Germinal center (tissue), 1 donor: ENCODE measurements around the gene SRSF2.
"Not testable (repeated sequence)": the region's sequence is repeated elsewhere in the genome, so short reads cannot be mapped to it uniquely, and the experiment has no call there.

ENCODE experiments used
- DNase-seq: peaks from one replicate; pipeline ENCODE4 v3.0.0; 2012; ENCODE audit warnings: mixed read lengths, low spot score

The SRSF2 gene

DNA sequence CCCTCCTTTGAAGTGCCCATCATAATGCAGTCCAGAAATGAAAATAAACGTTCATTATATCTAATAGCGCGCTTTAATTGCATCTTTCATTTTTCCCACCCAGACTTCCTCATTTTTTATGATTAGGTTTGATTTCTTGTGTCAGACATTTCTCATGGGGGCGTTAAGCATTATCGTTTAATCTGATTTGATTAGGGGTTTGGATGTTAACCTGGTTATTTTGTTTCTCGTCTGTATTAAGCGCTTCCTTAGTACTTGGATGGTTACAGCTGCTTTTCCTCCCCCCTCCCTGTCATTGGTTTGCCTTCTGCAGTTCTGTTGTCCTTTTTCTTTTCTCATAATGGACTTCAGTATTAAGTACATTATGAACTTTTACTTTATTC lies 1.3 kb upstream of the SRSF2 start:
- no peak for DNase-seq

DNA sequence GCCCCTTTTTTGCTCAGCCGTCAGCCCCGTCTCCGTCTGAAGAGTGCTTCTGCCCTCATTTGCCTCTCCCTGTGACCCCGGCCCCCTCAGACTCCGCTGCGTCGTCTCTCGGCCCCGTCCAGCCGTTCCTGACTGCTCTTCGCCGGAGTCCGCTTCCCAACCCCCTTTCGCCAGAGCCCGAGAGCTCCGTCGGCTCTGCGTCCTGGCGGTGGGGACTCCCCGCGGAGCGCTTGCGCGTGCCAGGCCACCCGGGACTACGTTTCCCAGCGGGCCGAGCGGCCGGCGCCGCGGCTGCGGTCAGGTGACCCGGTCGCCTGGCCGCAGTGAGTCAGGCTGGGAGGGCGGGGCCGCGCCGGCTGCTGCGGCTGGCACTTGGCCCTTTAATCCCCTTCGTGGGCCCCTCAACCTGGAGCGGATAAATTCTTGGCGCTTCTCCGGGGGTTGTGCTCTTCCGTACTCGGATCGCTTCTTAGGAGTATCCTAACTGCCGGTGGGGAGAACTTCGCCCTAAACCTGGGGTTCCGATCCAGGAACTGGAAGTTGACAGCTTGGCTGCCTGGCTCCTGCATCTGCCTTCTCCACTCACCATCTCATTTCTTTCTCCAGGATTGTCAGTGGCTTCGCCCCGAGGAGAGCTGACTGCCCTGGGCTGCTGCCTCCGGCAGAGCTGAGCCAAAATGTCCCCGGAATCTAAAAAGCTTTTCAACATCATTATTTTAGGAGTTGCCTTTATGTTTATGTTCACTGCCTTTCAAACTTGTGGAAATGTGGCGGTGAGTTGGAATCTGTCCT lies 741 bp upstream of the SRSF2 start, which contains the start of gene MFSD11:
MFSD11 (plus strand) TSS at position 444 of the 792 bp plus-strand sequence; CDS start at position 678, 234 bp downstream.
- DNase-seq, result peak; percentile 95

DNA sequence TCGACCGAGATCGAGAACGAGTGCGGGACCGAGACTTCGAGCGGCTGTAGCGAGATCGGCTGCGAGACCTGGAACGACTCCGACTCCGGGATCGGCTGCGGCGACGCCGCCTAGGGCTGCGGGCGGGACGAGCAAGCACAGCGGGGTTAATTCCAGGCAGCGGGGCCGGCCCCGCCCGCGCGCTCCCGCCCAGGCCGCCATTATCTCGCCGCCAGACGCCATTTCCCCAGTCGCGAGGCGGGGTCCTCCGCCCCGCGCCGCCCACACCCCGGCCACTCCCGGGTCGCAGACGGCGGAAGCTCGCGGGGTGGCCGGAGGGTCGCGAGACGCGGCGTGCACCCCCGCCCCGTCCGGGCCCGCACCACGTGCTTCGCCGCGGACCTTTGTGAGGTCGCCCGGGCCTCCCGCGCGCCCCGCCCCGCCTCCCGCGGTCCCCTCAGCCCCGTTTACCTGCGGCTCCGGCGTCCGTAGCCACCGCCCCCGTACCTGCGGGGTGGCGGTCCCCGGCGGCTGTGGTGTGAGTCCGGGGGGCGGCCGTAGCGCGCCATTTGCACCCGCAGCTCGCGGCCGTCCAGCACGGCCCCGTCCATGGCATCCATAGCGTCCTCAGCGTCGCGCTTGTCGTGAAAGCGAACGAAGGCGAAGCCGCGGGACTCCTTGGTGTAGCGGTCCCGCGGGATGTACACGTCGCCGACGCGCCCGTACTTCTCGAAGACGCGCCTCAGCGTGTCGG lies 616 bp downstream of the SRSF2 start:
- peak; percentile 59 for DNase-seq

DNA sequence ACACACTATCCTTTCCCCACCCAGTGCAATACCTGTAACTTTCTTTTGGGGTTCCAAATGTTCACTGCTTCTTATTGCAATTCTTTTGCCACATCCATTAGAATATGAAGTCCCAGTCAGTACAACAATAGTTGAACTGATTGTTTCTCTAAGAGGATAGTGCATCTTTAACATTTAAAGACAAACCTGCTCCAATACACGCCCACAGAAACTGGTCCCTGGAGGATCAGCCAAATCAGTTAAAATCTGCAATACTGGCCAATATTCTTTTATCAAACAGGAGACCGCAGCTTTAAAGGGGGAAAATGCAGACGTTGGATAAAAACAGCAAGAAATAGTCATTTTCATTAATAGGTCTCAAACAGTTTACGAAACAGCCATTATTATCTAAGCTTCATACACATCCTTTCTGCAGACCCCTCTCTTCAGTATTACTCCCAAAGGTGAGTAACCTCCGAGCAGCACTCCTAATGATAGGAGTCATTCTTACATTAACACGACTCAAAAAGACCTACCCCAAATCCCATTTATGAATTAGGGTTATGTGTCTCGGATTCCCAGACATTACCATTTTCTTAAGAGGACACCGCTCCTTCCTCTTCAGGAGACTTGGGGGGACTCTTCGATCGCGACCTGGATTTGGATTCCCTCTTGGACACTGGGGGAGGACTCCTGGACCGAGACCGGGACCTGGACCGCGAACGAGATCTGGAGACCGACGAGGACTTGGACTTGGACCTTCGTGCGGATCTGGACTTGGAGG lies 1.4 kb downstream of the SRSF2 start:
- DNase-seq, result no peak

DNA sequence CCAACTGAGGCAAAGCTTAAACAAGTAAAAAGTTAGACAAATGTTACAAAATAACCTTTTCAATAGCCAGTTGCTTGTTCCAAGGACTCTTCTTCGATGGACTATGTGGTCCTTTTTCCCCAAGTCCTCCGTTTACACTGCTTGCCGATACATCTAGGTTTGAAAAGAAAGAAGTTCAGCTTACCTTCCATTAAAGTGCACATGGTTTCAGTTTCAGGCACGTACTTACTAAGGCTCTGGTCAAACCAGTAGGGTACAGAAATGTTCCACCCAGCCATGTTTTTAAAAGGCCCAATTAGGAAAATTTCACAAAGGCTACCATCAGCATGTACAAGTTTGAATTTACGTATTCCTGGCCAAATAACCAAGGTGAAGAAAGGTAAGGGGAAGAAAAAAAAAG lies 2.1 kb downstream of the SRSF2 start:
- no peak for DNase-seq

- no peak for DNase-seq
Observed at GRCh38 chr17:76734080-76734840, 2.9 kb downstream of the SRSF2 start.

DNA sequence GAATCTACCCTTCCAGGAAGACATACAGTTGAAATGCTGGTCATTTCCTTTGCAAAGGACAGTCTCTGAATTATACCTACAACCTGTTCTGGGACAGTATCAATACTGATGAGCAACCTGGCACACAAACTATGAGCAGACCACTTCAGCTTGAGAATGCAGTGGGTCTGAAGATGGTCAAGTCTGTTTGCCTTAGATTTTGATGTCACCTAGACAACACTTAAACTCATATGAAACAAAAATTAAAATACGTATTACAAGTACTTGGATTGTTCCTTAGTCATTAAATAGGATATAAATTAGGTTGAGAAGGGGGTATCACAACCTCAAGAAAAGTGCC lies 3.5 kb downstream of the SRSF2 start:
- no peak for DNase-seq

- DNase-seq, result no peak
Observed at GRCh38 chr17:76732734-76733617, 4.2 kb downstream of the SRSF2 start.

DNA sequence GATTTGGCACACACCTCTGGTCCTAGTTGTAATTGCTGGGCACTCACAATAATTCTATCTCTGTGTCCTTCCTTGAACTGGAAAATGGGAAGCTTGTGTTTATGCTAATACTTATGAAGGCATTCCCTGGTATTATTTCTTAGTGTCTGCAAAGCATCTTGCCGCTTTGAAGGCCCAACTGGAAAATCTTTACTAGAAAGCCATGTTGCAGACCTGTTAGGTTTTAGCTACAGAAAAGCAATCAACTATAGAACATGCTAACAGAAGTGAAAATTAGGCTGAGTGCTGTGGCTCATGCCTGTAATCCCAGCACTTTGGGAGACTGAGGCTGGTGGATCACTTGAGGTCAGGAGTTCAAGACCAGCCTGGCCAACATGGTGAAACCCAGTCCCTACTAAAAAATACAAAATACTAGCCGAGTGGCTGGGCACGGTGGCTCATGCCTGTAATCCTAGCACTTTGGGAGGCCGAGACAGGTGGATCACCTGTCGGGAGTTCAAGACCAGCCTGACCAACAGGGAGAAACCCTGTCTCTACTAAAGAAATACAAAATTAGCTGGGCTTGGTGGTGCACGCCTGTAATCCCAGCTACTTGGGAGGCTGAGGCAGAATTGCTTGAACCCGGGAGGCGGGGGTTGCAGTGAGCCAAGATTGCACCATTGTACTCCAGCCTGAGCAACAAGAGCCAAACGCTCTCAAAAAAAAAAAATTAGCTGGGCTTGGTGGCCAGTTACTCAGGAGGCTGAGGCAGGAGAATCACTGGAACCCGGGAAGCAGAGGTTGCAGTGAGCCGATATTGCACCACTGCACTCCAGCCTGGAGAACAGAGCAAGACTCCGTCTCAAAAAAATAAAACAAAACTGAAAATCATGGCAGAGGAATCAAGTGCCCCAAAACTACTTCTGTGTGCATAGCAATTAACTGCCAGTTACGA lies 5.1 kb downstream of the SRSF2 start:
- not testable (repeated sequence) for DNase-seq

GRCh38 chr17:76727745-76728456 lies 9.2 kb downstream of the SRSF2 start:
- no peak for DNase-seq

DNA sequence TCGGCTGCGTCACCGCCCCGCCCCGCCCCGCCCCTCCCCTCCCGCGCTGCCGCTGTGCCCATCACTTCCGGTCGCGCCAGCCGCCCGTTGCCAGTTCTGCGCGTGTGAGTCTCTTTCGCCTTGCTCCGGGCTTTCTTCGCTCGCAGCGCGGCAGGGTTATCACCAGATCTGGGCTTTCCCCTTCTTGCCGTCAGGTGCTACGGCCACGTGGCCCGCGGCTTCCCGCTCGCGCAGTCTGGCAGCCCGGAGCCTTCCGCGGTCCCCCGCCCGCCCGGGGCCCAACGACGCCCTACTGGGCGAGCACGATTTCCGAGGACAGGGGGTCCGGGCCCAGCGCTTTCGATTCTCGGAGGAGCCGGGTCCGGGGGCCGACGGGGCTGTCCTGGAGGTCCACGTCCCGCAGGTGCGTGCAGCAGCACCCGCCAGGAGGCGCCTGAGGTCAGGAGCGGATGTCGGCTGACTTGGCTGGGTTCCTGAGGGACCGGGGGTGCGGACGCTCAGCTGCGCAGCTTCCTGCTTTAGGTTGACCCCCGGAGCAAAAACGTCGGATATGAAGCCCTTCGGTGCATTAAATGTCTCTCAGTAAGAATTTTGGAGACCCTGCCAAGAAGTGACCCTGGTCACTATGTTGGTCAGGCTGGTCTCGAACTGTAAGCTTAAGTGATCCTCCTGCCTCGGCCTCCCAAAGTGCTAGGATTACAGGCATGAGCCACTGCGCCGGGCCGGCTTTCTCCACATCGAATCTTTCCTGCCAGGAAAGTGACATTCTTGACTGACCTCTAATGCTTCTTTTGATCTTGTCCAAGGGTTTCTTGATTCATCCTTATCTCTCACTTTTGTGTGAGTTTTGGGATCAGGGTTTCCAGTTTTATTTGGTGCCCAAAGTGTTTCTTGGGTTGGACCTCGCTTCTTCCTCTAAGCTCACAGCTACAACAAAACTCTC lies 10.1 kb downstream of the SRSF2 start, which contains the start of gene METTL23:
METTL23 (plus strand) TSS at position 64 of the 943 bp plus-strand sequence. CDS start 2,872 bp downstream, outside the sequence.
- peak; percentile 79 for DNase-seq

GRCh38 chr17:76726231-76726775 lies 10.8 kb downstream of the SRSF2 start, which contains the start of gene JMJD6:
JMJD6 (minus strand) TSS chr17:76726606; CDS start chr17:76726475, 131 bp downstream.
- DNase-seq, result peak; percentile 94

DNA sequence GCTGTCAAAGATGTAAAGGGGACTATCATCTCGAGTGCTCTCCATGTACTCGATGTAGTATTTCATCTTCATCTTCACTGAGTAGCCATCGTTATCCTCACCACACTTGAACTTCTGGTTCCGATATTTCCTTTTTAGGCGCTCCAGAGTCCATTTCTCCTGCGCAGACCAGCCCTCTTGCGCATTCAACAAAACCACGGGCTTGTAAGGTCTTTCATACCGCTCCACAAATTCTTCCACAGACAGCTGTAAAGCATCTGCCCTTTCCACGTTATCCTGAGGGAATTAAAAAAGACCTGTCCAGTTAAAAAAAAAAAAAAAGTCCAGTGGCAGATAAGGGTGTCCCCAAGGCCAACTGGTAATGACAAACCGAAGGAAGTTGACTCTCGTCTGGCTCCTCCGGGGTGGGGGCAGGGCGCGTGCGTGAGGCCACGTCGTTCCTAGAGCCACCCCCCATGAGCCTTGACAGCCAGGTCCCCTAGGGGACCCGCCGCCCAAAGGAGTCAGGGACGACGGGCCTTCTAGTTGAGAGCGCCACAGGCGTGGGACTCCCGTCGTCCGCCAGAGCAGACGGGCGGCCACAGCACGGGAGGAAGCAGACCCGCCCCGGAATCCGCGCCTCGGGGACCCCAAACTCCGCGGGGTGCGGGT lies 11.4 kb downstream of the SRSF2 start:
- peak; percentile 63 for DNase-seq

- no peak for DNase-seq
Observed at GRCh38 chr17:76723812-76724211, 13.3 kb downstream of the SRSF2 start.

DNA sequence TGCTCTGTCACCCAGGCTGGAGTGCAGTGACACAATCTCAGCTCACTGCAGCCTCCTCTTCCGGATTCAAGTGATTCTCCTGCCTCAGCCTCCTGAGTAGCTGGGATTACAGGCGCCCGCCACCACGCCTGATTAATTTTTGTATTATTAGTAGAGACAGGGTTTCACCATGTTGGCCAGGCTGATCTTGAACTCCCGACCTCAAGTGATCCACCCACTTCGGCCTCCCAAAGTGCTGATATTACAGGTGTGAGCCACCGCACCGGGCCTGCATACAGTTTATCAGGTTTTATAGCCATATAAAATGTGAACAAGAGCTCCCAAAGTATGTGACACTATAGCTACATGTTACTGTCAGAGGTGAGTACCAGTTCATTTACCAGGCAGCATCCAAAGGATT lies 14.2 kb downstream of the SRSF2 start:
- DNase-seq, result not testable (repeated sequence)

DNA sequence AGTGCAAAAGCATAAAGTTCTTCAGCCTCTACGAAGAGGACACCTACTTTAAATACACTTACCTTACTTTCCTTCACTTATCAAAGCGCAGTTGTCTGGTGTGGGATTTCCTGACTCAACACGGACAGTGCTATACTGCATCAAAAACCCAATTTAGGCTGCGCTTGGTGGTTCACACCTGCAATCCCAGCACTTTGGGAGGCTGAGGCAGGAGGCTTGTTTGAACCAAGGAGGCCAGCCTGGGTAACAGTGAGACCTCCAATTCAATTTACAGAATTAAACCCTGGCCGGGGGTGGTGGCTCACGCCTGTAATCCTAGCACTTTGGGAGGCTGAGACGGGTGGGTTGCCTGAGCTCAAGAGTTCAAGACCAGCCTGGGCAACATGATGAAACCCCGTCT lies 14.9 kb downstream of the SRSF2 start:
- no peak for DNase-seq

DNA sequence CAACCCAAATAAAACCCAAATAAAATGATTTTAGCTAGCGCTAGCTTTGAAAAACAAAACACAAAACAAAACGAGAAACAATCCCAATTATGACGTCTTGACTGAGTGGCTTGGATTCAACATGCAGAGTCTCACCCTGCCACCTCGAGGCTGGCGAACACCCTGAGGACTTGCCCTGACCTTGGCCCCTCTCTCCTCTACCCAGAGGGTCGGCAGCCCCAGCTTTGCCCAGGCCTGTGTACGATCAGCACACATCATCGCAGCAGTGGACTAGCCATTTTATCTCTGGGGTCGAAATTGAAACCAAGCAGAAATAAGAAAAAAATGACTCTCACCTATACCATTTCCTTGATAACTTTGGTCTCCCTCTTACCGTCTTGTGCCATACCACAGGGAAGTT lies 15.7 kb downstream of the SRSF2 start:
- DNase-seq, result no peak
